ENCODE measurements around the gene C1QL4. TPM values are rescaled to one million over a fixed set of nuclear protein-coding genes. Genes with fewer than 3 reads are reported as not detected.
A peak's percentile ranks its signal among the peaks of the same experiment; 100 is the strongest.

Gene C1QL4
- total and polyA plus RNA-seq, 2 of the 8 experiments (the other 6 are each of a cell fraction or from before 2014, with no cell fraction given): 0.28 to 0.63 TPM

- H2BK5ac ChIP-seq (ENCODE audit: low read depth, low read length): no peak overlapping the region
- no peak overlapping the region for H2BK120ac ChIP-seq (replicated peaks; ENCODE audit: low read depth, low read length)
- H3K27me3 ChIP-seq (replicated peaks in 1 of 4; ENCODE audit: control insufficient read depth in 3 of 4, extremely low read depth in 1 of 4, insufficient read depth in 3 of 4, low read length in 3 of 4): peaks cover 0 to 3% (median 0%) of the 10 kb centered on the region in 4 experiments; a peak in 3 of 7 replicates
- no peak overlapping the region for H2BK15ac ChIP-seq (ENCODE audit: low read length)
- no peak overlapping the region for H3K23ac ChIP-seq (ENCODE audit: insufficient read length)
- H3K56ac ChIP-seq (replicated peaks; ENCODE audit: insufficient read length, low read depth, low read length): no peak overlapping the region
- H3K4me1 ChIP-seq (replicated peaks in 1 of 4; ENCODE audit: control insufficient read depth in 3 of 4, insufficient read depth in 4 of 4, low read length in 3 of 4): peaks cover 0 to 8% (median 2%) of the 10 kb centered on the region in 4 experiments; a peak in 3 of 7 replicates
- ChIA-PET CTCF (ENCODE audit: partially characterized antibody) (interaction anchor here (0.9 to 26.7 kb wide), 5 partner anchors 10 to 212 kb away, joined by 3 to 538 read pairs (median 8); no protein-coding TSS in a partner anchor), POLR2A (ENCODE audit: partially characterized antibody) (interaction anchor here (1.0 kb wide), 1 partner anchor 21 kb away, joined by 3 read pairs; no protein-coding TSS in a partner anchor)
- H4K5ac ChIP-seq (ENCODE audit: insufficient read length, low read depth, low read length): no peak overlapping the region
- WGBS, 2 experiments (ENCODE audit: extremely low coverage in 1 of 2, insufficient coverage in 1 of 2, insufficient read length in 1 of 2, insufficient replicate concordance in 2 of 2, low coverage in 1 of 2, low lambda C conversion rate in 2 of 2, missing lambda C conversion rate in 1 of 2): 34% methylated on average over 3 of the region's 3 CpGs; no CpG with 5 or more reads in 1 of the 2 experiments
- H2AK5ac ChIP-seq (ENCODE audit: low read depth, low read length): no peak overlapping the region
- no peak overlapping the region for H2BK12ac ChIP-seq (ENCODE audit: low read depth, low read length)
- H4K8ac ChIP-seq (ENCODE audit: extremely low read depth, insufficient read depth, low read length): no peak overlapping the region
- no peak overlapping the region for H3K4ac ChIP-seq (replicated peaks; ENCODE audit: insufficient read length, low read depth, low read length)
- no peaks in the 10 kb centered on the region for H4K20me1 ChIP-seq (replicated peaks in 1 of 2; ENCODE audit: control insufficient read depth in 1 of 2, insufficient read depth in 2 of 2, low read length in 2 of 2)
- no peak overlapping the region for H3K18ac ChIP-seq (ENCODE audit: extremely low read depth, low read length)
- H4K91ac ChIP-seq (replicated peaks; ENCODE audit: insufficient read length, low read length): no peak overlapping the region
- H3K36me3 ChIP-seq (ENCODE audit: control insufficient read depth in 2 of 4, insufficient read depth in 4 of 4, low read length in 3 of 4): no peaks in the 10 kb centered on the region
- DNase-seq (ENCODE audit: low read depth in 1 of 2, low spot score in 2 of 2) (no peak), FAIRE-seq (no peak)
- no peaks in the 10 kb centered on the region for H3K9me3 ChIP-seq (ENCODE audit: insufficient read depth in 2 of 2, low read depth in 1 of 2, low read length in 1 of 2)
- H2AFZ ChIP-seq (ENCODE audit: low read length): no peak overlapping the region
- H3K4me2 ChIP-seq (ENCODE audit: insufficient read depth in 1 of 2, low read depth in 2 of 2, low read length in 2 of 2): peak overlapping the region; percentile 78 to 86
- peaks cover 4 to 51% of the 10 kb centered on the region in 2 experiments for H3K79me2 ChIP-seq (ENCODE audit: control insufficient read depth in 1 of 2, insufficient read depth in 2 of 2, low read length in 2 of 2)
- H3K4me3 ChIP-seq (ENCODE audit: extremely low read depth in 1 of 4, insufficient read depth in 2 of 4, low read depth in 3 of 4, low read length in 4 of 4): peak overlapping the region; percentile 80 to 95 (median 86)
- H3K27ac ChIP-seq (ENCODE audit: low read depth, low read length): no peak overlapping the region
- no peak overlapping the region for H3K14ac ChIP-seq (ENCODE audit: insufficient read length)
- no peaks in the 10 kb centered on the region for H3K79me1 ChIP-seq (ENCODE audit: low read depth, low read length)
- H3K23me2 ChIP-seq (ENCODE audit: low read depth, low read length): peaks cover 9% of the 10 kb centered on the region
- H2BK20ac ChIP-seq (ENCODE audit: low read length): no peak overlapping the region
- H3K9ac ChIP-seq (replicated peaks in 1 of 4; ENCODE audit: extremely low read depth in 1 of 4, low read depth in 3 of 4, low read length in 3 of 4): peak overlapping the region in 1 of 4 experiments; percentile 62; a peak in 3 of 7 replicates
- TF ChIP-seq TEAD4 (IDR thresholded peaks at IDR 0.05; ENCODE audit: low read depth, low read length) (no peak), SP2 (IDR thresholded peaks at IDR 0.05; ENCODE audit: low read length) (no peak)
Observed at GRCh38 chr12:49368240-49368600, 31.2 kb upstream of the C1QL4 start.

Measured in H1 (cell line).